ENCODE results near the gene CBX3.
"Not testable (repeated sequence)": the region's sequence is repeated elsewhere in the genome, so short reads cannot be mapped to it uniquely, and the experiment has no call there.

CBX3 gene

DNA sequence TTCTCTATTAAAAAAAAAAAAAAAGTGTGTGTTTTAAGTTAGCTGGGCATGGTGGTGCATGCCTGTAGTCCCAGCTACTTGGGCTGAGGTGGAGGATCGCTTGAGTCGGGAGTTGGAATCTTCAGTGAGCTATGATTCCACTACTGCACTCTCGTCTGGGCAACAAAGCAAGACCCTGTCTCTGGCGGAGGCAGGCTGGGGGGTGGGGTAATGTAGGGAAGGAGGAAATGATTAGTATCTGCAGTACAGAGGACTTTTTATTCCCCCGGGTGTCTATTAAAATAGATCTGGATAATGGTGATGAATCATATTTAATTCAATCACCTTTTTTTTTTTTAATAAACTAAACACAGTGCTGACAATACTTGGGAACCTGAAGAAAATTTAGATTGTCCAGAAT, 6.5 kb downstream of the CBX3 start:
- no peak for DNase-seq

DNA sequence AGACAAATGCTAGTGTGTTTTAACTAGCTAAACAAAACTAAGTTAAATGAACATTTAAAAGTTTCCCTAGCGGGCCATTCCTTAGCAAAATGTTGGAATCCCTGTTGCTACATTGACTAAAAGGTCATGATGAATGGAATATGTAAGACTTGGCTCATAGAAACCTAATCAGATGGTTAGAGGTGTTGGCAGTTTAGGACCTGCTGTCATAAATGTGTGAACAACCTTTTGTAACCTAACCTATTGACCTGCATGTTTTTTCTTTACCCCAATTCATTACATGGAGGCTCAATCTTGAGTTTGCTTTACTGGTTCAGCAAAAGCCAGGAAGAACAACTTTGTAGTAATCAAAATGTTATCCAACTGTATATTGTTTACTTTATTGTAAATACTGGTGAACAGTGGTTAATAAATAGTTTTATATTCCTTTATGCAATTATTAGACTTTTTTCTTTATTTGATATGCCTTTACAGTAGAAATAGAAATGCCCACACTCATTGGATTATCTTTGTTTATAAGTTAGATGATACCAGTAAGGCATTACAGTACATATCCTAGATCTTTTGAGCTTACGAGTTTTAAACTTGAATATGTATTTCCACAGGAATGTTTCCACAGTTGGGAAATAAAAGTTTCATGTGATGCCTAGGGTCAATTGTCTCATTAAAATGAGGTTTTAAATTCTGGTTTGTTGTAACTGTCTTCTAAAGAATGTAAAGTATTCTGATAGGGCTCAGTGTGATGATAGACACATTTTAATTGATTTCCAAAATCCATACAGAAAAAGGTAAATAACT, 11.6 kb downstream of the CBX3 start:
- DNase-seq = no peak

DNA sequence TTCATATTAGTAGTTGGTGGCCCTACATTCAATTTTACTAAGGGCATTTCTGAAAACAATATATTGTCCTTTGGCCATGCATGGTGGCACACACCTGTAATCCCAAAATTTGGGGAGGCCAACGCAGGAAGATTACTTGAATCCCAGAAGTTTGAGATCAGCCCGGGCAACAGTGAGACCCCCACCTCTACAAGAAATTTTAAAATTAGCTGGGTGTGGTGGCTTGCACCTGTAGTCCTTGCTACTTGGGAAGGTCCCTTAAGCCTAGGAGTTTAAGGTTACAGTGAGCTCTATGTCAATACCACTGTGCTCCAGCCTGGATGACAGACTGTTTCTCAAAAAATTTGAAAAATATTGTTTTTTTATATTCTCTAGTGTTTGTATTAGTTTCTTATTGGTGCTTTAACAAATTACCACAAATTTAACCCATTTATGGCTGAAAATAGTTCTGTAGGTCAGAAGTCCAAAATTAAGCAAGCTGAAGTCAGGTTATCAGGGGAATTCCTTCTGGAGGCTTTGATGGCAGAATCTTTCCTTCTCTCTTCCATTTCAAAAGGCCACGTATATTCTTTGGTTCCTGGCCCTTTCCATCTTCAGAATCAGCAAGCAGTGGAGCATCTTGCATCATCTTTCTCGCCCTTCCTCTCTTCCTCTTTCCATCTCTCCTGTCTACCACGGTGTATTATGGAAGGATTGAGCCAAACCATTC, 12.4 kb downstream of the CBX3 start:
- no peak for DNase-seq

DNA sequence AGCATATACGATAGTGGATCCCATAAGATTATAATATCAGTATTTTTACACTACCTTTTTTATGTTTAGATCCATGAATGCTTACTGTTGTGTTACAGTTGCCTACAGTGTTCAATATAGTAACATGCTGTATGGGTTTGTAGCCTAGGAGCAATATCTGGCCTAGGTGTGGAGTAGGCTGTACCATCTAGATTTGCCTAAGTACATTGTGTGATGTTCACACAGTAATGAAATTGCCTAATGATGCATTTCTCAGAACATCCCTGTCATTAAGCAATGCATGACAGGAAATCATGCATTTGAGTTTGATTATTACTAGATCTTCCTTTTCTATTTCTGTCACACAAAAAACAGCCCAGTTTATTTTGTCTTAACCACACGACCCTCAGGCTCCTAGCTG, 14.5 kb downstream of the CBX3 start:
- DNase-seq = no peak

DNA sequence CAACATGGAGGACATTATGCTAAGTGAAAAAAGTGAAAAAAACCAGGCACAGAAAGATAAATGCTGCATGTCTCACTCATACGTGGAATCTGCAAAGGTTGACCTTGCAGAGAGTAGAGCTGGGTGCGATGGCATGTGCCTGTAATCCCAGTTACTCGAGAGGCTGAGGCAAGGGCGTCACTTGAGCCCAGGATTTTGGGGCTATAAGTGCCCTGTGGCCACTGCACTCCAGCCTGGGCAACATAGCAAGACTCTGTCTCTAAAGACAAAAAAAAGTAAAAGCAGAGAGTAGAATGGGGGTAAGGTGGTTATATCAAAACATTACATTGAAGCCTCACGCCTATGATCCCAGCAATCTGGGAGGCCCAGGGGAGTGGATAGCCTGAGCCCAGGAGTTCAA, 22.8 kb downstream of the CBX3 start:
- DNase-seq = no peak

DNA sequence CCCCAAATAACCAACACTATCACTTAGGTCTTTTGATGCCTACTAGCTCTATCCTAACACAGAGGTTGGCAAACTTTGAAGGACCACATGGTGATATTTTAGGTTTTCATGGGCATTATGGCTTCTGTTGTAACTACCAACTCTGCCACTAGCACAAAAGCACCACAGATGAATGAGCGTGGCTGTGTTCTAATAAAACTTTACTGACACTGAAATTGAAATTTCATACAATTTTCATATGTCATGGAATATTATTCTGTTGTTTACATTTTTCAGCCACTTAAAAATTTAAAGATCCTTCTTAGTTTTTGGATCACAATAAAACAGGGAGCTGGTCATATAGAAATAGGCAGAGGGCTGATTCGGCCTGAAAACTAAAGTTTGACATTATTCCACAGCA, 26.4 kb downstream of the CBX3 start:
- DNase-seq = no peak

DNA sequence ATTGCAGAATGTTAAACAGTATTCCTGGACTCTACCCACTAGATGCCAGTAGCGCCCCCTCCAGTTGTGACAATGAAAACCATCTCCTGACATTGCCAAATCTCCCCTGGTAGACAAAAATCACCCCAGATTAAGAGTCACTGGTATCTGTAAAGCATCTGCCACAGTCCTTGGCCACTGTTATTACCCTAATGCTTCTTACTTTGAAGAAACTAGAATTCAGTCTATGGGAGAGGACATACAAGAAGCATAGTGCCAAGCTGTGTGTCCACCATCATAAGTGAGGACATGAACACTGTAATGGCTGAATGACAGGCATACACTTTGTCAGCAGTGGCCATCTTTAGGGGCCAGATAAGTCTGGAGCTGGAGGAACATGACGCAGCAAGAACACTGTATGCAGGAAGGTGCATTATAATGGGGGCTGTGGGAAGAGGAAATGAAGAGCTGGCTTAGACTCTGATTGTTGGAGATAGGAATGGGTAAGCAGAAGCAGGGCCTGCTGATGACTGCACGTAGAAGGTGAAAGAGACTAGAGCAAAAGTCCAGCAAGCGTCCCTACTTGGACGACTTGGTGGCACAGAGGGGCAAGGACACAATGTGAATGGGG, 32.5 kb downstream of the CBX3 start:
- DNase-seq = no peak

DNA sequence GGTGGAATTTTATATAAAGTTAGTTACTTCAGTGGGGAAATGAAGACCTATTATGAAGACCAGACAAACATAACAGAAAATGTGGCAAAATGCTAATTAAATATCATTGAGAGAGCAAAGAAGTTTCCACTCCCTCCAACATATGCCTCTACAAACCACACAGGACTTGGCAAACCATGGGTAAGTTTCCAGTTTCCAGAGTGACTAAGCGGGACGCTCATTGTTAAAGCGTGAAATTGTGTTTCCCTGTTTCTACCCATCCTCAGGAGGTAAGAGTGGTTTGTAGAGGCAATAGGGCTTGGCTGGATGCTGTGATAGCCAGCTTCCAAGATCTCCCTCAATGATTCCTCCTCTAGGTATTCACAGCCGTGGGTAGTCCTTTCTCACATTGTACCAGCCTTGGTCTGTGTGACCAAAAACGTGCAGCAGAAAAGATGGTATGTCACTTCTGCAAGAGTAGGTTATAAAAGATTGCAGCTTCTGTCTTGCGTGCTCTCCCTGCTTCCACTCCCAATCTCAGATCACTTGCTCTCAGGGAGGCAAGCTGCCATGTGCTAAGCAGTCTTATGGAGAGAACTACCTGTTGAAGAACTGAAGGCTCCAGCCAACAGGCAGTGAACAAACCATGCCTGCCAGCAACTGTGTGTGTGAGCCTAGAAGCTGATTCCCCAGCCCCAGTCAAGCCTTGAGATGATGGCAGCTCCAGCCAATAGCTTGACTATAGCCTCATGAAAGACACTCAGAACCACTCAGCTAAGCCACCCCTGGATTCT, 35.7 kb downstream of the CBX3 start:
- DNase-seq = no peak

DNA sequence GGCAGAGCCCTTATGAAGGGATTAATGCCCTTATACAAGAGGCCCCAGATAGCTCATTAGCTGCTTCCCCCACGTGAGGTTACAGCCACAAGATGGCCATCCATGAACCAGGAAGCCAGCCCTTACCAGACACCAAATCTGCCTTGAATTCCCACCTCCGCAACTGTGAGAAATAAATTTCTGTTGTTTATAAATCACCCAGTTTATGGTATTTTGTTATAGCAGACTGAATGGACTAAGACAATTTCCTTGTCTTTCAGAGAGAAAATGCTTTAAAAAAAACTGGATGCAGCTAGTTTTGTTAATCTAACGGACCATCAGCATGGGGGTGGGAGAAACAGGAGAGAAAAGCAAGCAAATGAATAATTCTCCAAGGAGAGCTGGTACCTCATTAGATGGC, 36.5 kb downstream of the CBX3 start:
- DNase-seq = no peak

DNA sequence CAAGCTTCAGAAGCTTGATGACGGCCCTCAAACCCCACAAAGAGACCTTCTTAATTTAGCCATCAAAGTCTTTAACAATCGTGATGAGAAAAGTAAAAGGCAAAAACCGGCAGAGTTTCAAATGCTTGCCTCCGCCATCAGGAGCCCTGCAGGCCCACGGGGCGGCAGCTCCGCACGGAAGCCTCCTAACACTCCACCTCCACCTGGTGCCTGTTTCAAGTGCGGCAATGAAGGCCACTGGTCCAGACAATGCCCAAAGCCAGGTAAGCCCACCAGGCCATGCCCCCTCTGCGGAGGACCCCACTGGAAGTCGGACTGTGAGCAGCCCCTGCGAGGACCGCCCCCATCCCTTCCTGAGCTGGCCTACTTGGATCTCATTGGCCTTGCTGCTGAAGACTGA, 43.6 kb downstream of the CBX3 start:
- DNase-seq = no peak

DNA sequence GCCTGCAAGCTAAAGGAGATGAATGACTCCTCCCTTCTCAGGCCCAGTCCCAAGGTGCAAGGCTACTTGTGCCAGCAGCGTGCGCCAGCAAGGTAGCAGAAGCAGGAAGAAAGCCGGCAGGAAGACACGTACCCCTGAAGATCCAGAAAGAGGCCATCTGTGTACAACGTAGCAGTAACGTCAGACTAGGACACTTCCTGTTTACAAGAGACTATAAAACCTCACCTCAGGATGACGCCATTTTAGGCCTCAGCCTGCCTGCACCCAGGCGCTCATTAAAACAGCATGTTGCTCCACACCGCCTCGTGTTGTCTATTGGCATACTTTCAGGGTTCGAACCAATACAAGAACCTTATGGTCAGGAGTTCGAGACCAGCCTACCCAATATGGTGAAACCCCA, 48.7 kb downstream of the CBX3 start:
- no peak for DNase-seq

DNA sequence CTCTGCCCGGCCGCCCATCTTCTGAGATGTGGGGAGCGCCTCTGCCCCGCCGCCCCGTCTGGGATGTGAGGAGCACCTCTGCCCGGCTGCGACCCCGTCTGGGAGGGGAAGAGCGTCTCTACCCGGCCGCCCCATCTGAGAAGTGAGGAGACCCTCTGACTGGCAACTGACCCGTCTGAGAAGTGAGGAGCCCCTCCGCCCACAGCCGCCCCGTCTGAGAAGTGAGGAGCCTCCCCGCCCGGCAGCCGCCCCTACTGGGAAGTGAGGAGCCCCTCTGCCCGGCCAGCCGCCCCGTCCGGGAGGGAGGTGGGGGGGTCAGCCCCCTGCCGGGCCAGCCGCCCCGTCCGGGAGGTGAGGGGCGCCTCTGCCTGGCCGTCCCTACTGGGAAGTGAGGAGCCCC, 60.3 kb downstream of the CBX3 start:
- DNase-seq = not testable (repeated sequence)
